NCI-H2171 treated with DMSO at 0.1 percent for 48 hours (cell line): ENCODE measurements around the gene GABPA.
"Not testable (repeated sequence)": the region's sequence is repeated elsewhere in the genome, so short reads cannot be mapped to it uniquely, and the experiment has no call there.

Source experiments
- DNase-seq: peaks from one replicate; lab custom pipeline; 2025; lab: John Stamatoyannopoulos, UW

The GABPA gene

GRCh38 chr21:25734904-25735645 is at the start of gene GABPA, which contains the start of gene ATP5PF:
TSS of gene GABPA (plus strand) at chr21:25734972. CDS start at chr21:25741599, 6,627 bp downstream.
TSS of gene ATP5PF (minus strand) at chr21:25734904. CDS start at chr21:25729794, 5,110 bp downstream.
- DNase-seq, result peak; percentile 98

DNA sequence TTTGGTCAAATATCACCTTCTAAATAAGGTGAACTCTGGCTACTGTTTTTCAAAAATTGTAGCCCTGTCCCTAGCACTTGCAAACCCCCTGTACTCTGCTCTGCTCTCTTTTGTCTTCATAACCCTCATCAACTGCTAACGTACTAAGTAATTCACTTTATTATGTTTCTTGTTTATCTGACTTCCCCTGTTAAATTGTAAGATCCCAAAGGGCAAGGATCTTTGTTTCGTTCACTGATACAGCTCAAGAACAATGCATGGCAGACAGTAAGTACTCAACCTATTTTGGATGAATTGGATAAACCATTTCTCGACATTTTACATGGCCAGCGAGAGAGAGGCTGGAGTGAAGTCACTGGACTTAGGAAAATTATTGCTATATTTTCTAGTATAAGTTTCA is 47.0 kb upstream of the GABPA start:
- DNase-seq, result no peak

DNA sequence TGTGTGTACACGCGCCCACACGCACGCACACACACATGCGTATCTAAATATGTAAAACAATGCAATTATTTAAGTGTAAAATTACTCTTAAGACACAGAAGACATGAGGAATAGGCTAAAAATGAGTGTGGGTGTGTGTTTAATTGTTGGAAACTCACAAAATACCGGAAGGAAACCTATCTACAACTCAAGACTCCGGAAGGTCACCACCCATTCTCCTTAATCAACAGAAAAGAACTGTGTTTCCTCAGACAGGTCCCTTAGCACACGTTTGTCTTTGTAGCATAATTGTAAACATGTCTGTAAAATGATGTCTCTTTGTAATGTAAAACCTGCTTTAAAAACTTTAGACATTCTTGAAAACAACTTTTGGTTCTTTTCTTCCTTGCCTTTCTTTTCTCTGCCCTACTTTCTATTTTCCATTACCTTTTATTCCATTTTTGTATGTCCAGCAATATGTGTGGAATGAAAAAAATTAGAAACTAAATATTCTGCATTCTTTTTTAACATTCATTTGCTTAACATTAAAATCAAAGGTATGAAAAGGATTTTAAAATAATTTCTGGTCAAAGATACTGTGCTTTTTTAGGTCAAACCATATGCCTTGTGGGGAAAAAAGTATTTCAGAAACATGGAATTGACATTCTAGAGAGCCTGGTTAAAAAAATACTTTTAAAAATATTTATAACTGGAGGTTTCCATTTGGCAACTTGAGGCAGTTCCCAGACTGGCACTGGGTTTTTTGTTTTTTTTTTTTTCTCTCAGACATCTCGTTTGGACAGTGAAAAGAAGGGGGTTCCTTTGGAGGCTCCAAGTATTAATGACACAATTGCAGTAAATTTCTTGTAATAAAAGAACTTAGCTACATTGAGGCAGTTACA is 46.3 kb upstream of the GABPA start:
- DNase-seq, result no peak

GRCh38 chr21:25689226-25689625 is 45.5 kb upstream of the GABPA start:
- no peak for DNase-seq

- no peak for DNase-seq
Observed at GRCh38 chr21:25691976-25692375, 42.8 kb upstream of the GABPA start.

GRCh38 chr21:25695461-25695860 is 39.3 kb upstream of the GABPA start:
- not testable (repeated sequence) for DNase-seq

GRCh38 chr21:25700741-25701140 is 34.0 kb upstream of the GABPA start:
- no peak for DNase-seq

DNA sequence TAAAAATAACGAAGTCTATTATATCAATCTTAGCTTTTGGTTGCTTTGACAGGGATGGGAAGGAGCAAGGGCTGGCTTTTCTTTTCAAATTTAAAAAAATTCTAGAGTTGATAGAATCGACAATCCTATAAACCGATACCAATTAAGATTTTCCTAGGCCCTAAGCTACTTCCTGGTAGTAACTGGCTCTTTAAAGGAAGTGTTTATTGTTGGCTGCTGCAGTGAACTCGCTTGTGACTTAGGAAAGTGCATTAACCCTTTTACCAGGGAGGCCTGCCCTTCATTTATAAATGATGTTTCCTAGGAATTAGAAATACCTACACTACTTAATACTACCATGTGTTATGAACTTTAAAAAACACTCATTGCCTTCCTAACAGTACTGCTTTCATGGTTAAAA is 33.2 kb upstream of the GABPA start:
- DNase-seq, result no peak

DNA sequence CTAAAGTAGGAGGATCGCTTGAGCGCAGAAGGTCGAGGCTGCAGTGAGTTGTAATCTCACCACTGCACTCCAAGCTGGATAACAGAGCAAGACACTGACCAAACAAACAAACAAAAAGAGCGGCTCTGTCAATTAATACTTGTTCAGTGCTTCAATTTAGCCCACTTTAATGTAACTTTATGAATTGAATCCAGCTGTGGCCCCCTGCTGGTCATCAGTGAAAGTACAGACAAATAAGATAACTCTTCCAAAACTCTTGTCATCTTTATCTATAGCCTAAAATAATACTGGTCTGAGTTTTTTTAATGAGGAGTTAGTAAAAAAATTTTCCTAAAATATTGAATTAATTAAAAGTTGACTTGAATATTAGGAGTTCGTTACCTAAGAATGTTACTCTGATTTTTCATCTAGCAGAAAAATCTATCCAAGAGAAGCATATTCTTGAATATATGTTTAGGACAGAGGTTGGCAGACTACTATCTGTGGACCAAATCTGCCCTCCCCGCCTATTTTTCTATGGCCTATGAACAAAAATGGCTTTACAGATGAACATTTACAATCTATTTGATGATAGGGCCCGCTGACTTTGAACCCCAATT is 26.2 kb upstream of the GABPA start:
- peak; percentile 47 for DNase-seq

DNA sequence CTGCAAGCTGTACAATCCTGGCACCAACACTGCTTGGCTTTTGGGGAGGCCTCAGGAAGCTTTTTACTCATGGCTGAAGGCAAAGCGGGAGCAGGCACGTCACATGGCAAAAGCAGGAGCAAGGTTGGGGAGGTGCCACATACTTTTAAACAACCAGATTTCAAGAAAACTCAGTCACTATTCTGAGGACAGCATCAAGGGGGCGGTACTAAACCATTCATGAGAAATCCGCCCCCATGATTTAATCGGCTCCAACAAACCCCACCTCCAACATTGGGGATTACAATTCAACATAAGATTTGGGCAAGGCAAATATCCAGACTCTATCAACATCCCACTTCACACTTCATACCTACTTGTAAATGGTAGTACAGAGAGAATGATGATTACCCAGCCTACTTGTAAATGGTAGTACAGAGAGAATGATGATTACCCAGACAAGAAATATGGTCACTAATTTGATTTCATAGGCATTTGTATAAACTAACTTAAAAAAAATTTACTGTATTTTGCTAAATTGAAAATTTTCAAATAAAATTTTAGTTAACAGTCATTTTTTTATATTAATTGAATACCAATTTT is 25.0 kb upstream of the GABPA start:
- no peak for DNase-seq

DNA sequence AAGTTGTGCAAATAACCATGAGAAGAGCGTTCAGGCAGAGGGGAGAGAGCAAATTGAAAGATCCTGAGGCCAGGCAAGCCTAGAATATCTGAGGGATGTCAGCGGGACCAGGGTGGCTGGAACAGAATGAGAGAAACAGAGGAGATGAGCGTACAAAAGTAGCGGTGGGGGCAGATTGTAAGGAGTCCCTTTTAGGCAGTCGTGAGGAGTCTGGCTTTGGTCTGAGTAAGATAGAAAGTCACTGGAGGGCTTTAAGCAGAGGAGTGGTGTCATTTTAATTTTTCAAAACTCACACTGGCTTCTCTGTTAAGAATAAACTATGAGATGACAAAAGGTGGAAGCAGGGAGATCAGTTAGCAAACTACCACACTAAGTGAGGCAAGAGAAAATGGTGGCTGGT is 24.2 kb upstream of the GABPA start:
- no peak for DNase-seq

GRCh38 chr21:25714066-25714465 is 20.7 kb upstream of the GABPA start:
- DNase-seq, result not testable (repeated sequence)

DNA sequence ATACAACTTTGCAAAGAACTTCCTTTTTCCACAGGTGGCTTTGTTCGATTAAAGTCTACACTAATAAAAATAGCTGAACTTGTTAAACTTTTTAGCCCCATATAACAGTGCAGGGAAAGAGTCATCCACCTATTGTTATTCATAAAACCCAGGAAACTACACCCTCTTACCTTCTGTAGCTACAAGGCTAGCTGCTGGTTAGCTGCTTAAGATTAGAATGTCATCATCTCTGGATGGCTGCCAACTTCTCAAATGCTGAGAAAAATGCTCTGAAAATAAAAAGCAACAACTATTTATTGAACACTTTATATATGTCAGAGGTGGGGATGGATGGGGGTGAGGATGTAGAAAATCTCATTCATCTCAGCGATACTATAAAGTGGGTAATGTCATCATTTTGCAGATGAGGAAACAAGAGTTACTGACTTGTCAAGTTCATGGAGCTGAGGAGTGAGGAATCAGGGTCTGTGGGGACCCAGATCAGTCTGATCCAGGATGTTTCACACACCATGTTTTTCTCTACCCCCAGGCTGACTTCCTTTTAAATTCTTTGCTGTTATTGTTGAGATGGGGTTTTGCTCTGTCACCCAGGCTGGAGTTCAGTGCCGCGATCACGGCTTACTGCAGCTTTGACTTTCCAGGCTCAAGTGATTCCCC is 17.2 kb upstream of the GABPA start:
- DNase-seq, result no peak

DNA sequence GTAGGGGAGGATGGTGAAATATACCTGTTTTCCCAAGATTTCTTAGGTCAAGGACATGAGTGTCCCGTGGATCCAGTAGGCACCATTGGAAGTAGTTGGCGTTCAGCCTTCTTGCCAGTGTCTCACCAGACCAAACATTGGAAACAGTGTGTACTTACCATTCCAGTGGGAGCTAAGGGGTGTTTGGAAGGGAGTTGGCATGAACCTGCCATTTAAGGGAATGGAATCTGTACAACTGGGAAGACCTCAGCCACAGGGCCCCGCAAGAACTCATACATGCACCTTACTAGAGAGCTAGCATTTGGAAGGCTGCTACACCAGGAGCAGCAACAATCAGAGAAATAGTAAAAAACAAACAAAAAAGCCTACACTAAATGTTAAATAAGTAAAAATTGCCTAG is 12.8 kb upstream of the GABPA start:
- DNase-seq, result no peak

DNA sequence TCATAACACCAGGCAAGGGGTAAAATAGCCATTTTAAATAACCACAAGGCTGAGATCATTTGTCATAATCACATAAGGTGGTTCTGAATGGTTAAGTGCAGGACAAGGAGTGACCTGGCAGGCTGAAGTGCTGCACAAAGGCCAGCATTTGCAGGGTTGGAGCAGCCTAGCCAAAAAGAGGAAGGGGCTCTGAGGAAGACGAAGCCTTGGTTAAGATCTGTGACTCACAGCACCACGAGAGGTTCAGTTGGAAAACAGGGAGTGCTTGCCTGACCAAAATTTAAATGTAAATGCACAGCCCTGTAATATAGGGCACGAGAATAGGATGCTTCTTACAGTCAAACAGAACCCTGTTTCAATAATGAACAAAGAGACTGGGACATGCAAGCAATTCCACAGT is 12.1 kb upstream of the GABPA start:
- DNase-seq, result no peak

DNA sequence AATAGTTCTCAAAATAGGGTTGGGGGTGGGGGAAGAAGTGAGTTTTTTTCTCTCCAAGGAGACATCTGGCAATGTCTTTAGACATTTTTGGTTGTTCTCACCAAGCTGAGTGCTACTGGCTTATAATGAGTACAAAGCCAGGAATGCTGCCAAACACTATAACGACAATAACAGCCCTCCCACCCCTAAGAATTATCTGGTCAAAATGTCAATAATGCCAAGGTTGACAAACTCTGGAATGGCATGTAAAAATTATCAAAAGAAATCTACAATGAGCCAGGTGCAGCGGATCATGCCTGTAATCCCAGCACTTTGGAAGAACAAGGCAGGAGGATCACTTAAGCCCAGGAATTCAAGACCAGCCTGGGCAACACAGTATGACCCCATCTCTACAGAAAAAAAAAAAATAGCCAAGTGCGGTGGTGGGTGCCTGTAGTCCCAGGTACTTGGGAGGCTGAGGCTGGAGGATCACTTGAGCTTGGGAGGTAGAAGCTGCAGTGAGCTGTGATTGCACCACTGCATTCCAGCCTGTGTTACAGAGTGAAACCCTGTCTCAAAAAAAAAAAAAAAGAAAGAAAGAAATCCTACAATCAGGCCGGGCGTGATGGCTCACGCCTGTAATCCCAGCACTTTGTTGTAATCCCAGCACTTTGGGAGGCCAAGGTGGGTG is 2.5 kb upstream of the GABPA start:
- no peak for DNase-seq

- peak; percentile 20 for DNase-seq
Observed at GRCh38 chr21:25733859-25734653, 716 bp upstream of the GABPA start.

- DNase-seq, result no peak
Observed at GRCh38 chr21:25734654-25734903, 193 bp upstream of the GABPA start.

DNA sequence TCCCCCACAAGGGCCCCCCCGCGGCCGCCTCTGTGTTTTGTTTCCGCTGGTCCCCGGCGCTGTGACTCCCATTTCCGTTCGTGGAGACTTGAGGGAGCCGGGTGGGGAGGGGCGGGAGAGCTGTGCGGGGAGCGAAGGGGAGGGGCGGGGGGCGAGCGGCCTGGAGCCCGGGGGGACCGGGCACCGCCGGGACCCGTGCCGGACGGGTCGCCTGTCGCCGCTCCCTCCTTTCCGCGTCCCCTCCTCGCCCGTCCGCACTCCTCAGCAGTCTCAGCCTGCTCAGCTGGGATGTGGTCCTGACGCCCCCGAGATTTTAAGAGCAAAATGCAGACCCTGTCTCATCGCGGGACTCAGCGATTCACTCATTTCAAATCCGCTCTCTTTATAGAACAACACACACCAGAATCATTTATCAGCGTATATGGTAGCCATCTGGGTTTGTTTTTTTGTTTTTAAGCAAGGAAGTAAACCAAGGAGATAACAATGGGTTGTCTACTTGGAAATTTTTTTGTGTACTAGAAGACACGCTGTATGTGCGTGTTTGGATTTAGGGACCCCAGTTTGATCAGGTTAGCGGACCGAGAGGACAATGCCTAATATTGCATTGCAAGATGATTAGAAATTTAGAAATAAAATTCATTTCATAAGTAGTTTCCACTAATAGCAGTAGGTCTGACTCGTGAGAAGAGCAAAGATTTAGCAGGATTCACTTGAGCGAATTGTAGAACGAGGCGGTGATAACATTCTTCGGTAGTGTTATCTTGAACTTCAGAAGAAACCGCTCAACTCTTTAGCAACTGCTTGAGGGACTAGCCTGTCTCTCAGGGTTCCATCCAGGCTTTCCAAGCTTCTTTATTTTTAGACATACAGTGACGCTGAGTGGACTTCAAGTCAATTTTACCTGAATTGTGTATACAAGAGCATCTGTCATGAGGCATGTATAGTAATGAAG is 1.1 kb downstream of the GABPA start:
- peak; percentile 87 for DNase-seq

DNA sequence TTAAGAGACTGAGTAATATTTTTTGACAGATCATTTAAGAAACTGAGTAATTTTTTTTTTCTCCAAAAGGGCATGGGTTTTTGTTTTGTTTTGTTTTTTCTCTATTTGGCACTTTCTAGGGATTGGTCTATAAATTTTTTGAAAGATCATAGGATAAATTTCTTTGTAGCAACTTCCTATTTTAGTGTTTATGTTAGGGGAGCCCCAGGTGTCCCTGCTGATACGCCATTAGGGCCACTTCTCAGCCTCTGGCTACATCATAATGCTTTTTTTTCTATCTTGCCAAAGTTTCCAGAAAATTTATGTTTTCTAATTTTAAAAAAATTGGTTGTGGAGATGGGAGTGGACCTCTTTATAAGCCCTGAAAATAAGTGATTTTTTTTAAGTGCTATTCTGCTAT is 2.6 kb downstream of the GABPA start:
- no peak for DNase-seq
